Measurements from ENCODE around the gene CCDC40.

Gene CCDC40

GRCh38 chr17:80147035-80147822 is 110.8 kb downstream of the CCDC40 start, which contains the start of gene EIF4A3:
TSS of gene EIF4A3 (minus strand) at chr17:80147128. CDS start at chr17:80146961, 167 bp downstream.
- DNase-seq, result peak; percentile 99

Measured in hematopoietic multipotent progenitor cell treated with erythropoietin and hydrocortisone succinate and interleukin-3 and kit ligand, for 6 days (in vitro differentiated cells).